NCI-H187 (cell line): ENCODE measurements around the gene HS3ST4.
"Not testable (repeated sequence)": the region's sequence is repeated elsewhere in the genome, so short reads cannot be mapped to it uniquely, and the experiment has no call there.

Experiments
- DNase-seq, 2 experiments: peaks; one replicate each; lab custom pipeline; 2025; lab: John Stamatoyannopoulos, UW

HS3ST4 gene

GRCh38 chr16:25988882-25989281 lies 297.1 kb downstream of the HS3ST4 start:
- DNase-seq, result no peak

- DNase-seq, result no peak
These were observed 304.3 kb downstream of the HS3ST4 start for GRCh38 chr16:25996052-25996451.

- DNase-seq, result no peak
These were observed 313.6 kb downstream of the HS3ST4 start for GRCh38 chr16:26005336-26005735.

GRCh38 chr16:26012376-26012775 lies 320.6 kb downstream of the HS3ST4 start:
- DNase-seq, result no peak

DNA sequence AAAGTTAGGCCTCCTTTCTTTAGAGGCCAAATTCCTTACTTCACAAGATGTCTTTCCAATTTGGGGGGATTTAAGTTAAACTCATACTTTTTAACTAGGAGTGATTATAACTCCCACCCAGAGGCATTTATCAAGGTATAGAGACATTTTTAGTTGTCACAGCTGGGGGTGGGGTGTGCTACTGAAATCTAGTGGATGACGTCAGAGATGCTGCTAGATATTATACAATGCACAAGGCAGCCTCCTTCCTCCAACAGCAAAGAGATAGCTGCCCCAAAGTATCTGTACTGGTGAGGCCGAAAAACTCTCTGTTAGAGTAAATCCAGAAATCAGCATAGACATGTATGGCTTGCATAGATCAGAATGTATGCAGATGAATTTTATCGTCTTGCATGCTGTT lies 324.0 kb downstream of the HS3ST4 start:
- DNase-seq, result no peak

DNA sequence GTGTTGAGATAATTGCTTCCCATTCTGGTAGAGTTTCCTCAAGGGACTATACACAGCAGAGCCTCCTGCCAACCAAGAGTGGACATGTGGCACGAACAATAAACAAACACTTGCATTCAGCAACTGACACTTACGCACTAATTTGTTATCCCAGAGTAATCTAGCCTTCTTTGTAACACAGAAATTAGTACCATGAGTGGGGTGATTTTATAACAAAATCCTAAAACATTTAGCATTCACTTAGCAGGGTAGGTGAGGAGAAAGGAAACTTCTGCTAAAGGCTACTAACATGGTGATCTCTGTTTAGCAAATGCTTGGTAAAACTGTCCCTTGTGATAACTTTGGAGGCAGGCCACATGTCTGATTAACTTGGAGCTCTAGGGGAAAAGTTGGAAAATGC lies 325.2 kb downstream of the HS3ST4 start:
- DNase-seq, result no peak

GRCh38 chr16:26019381-26020242 lies 327.9 kb downstream of the HS3ST4 start:
- DNase-seq, result peak; percentile 66 to 79

- DNase-seq, result no peak
These were observed 335.1 kb downstream of the HS3ST4 start for GRCh38 chr16:26026709-26027450.

GRCh38 chr16:26031286-26031685 lies 339.5 kb downstream of the HS3ST4 start:
- no peak for DNase-seq

- not testable (repeated sequence) for DNase-seq
These were observed 340.9 kb downstream of the HS3ST4 start for GRCh38 chr16:26032661-26033060.

GRCh38 chr16:26041952-26042668 lies 350.4 kb downstream of the HS3ST4 start:
- no peak for DNase-seq

DNA sequence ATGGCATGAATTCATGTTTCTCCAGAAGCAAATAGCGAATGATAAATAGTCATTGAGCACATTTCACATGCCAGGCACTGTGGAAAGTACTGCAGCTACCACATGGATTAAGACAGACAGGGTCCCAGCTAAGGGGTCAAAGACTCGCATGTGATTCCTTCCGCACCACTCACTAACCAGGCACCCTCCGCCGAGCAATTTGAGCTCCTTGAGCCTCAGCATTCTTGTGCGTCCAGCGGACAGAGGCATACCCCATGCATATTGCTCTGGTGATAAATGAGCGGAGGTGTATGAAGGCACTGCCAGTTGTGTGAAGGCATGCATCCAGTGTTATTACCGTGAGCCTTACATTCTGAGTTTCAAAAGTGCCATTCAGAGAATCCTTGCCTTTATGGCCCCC lies 358.7 kb downstream of the HS3ST4 start:
- no peak for DNase-seq

DNA sequence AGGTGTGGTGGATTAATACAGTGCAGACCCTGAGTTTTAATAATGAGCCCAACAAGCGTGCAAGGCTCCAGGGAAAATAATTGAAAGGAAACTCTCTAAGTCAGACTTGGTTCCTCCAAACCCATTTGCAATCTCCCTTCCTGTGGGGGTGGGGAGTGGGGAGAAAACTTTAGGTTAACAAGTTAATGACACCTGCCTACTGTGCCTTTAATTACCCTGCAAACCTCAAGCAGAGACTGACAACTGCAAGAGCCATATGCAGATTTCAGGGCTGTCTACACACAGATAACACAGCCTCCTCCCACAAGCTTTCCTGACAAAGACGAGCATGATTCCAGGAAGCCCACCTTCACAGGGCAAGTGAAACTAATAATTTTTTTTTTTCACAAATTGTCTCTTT lies 359.3 kb downstream of the HS3ST4 start:
- DNase-seq, result no peak

DNA sequence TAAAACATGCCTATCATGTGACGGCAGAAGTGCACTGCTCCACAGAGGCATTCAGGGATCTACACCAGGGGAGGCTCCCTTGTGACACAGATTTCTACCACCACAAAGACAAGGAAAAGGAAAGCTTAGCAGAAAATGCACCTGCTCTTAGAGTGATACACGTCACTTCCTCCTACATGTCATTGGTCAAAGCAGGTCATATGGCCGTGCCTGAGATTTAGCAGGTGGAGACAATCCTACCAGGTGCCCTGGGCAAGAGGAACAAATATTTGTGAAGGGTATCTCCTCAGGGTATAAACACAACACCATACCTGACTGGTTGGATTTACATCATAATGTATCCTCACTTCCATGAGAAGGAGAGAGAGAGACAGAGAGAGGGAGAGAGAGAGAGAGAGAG lies 362.1 kb downstream of the HS3ST4 start:
- DNase-seq, result no peak

DNA sequence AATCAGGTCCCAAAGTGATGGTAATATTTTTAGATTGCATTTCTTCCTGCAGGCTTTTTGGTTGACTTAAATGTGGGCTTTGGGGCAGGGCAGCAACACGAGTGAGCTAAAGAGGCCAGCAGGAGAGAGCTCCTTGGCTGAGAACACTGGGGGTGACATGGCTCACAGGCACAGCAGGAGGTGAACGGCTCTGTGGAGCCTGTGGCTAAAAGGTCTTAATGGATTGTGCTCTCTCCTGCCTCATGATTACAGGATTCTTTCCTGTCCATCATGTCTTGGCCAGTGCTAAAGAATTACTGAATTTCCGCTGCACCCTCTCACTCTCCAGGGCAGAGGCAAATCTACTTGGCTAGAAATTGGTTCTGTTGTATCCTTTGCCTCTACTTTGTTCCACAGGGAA lies 366.6 kb downstream of the HS3ST4 start:
- no peak for DNase-seq

- DNase-seq, result no peak
These were observed 378.7 kb downstream of the HS3ST4 start for GRCh38 chr16:26070302-26071100.

DNA sequence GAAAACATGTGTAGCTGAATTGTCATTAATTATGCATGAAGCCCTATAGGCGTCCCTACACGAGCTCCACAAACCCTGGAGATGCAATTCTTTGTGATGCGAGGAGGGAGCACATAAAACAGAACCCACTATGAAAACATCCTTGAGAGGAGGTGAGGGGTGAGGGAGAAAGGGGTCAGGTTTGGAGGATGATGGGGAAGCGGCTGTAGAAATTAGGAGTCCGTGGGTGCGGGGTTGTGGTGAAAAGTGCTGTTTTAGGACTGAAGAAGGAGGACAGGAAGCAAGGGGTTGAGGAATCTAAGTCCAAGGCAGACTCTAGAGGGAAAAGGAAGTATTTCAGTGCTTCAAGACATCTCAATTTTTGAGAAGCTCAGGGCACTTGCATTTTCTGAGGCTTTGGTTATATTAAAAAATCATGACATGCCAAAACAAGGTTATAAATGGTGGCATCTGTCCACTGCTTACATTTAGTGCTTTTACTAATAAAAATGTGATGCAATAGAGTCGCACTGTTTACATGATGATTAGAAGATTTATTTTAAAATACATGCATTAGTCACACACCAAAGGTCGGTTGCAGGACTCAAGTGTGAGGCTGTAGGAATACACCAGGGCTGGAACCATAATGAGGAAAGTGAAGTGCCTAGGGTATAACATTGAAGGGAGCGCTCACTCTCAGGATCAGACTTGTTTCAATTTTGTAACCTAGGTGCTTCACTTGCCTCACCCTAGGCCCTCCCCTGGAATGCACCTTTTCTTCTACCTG lies 379.5 kb downstream of the HS3ST4 start:
- DNase-seq, result no peak

- DNase-seq, result peak in 1 of 2 experiments; percentile 59
These were observed 387.1 kb downstream of the HS3ST4 start for GRCh38 chr16:26078716-26079355.

DNA sequence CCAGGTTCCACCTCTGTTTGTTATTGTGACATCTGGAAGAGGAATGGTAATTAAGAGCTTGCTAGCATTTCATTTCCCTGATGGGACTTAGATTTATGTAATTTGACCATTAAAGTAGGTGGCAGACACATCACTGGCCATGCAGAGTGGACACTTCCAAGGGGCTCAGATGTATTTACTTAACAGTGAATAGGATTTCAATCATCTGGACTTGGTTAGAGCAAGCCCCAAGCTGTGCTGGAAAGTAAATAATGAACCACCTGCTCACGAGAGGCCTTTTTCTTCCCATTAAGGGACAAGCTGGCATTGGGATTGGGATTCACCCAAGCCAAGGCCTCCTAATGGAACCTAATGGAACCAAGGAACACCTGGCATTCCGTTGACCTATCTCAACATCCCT lies 395.3 kb downstream of the HS3ST4 start:
- DNase-seq, result peak in 1 of 2 experiments; percentile 25

DNA sequence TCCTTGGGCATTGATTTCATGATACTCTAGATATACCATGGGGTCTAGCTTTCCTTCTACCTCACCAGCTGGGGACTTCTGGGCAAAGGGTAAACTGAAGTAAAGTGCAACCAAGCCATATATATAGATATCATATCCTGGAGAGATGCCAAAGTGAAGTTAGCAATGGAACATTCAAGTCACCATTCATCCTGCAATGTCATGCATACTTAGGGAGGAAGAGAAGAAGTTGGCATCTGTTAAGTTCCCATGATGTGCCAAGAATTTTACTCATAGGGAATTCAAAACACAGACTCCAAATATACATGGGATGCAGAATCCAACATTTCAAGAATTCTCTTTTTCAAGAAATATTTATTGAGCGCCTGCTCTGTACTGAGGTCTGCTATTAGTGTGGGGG lies 399.8 kb downstream of the HS3ST4 start:
- DNase-seq, result no peak
